ENCODE data around the gene SGCG. TPM values are rescaled to one million over a fixed set of nuclear protein-coding genes. Genes with fewer than 3 reads are reported as not detected.

Gene SGCG
- total RNA-seq, 4 donors from 2014 or later = 2.5 TPM; not detected in 3

DNA sequence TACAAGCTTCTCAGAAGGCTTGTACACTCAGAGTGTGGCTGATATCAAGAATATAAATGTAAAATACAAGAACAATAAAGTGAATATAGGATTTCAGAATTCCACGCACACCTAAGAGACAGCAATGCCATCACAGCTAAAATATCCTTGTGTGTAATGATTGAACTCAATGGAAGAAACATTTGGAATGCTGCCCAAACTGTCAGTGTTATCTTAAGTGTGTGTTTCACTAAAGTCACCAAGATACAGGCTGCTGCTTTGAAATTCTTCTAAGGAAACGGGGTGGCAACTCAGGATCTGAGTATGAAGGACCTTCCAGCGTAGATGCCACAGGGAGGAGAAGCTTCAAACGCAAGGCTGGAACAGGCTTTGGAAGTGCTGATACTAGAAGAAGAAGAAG is 86.8 kb downstream of the SGCG start:
- no peak for DNase-seq
- Histone ChIP-seq H3K27me3 (no peaks in the 10 kb centered on the region), H3K36me3 (no peaks in the 10 kb centered on the region), H3K4me1 (no peaks in the 10 kb centered on the region), H3K27ac (no peak overlapping the region), H3K9me3 (no peaks in the 10 kb centered on the region), H3K4me3 (no peak overlapping the region)
- TF ChIP-seq, protein P1, sequence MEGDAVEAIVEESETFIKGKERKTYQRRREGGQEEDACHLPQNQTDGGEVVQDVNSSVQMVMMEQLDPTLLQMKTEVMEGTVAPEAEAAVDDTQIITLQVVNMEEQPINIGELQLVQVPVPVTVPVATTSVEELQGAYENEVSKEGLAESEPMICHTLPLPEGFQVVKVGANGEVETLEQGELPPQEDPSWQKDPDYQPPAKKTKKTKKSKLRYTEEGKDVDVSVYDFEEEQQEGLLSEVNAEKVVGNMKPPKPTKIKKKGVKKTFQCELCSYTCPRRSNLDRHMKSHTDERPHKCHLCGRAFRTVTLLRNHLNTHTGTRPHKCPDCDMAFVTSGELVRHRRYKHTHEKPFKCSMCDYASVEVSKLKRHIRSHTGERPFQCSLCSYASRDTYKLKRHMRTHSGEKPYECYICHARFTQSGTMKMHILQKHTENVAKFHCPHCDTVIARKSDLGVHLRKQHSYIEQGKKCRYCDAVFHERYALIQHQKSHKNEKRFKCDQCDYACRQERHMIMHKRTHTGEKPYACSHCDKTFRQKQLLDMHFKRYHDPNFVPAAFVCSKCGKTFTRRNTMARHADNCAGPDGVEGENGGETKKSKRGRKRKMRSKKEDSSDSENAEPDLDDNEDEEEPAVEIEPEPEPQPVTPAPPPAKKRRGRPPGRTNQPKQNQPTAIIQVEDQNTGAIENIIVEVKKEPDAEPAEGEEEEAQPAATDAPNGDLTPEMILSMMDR (IDR thresholded peaks at IDR 0.05) = no peak
- no peak for TF ChIP-seq POLR2A (IDR thresholded peaks at IDR 0.05)

DNA sequence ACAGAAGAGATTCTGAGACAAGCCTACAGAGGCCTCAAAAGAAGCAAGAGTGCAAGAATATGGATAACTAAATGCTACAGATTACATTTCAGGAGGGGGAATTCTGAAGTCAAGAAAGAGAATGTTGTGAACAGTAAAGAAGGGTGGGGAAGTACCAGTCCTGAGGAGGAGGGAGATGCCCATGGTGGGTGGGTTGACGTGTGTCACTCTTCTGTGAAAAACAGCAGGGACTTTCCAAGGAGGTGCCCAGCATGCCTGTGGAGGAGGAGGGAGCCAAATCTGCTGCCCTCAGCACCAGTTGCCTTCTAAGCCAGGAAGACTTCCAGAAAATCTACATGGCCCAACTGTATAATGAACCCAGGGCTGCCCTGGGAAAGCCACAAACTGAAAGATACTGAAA is 87.7 kb downstream of the SGCG start:
- no peak for TF ChIP-seq POLR2A (IDR thresholded peaks at IDR 0.05)
- TF ChIP-seq, protein P1 (IDR thresholded peaks at IDR 0.05) = no peak
- no peaks in the 10 kb centered on the region for H3K4me1 ChIP-seq
- DNase-seq = no peak

DNA sequence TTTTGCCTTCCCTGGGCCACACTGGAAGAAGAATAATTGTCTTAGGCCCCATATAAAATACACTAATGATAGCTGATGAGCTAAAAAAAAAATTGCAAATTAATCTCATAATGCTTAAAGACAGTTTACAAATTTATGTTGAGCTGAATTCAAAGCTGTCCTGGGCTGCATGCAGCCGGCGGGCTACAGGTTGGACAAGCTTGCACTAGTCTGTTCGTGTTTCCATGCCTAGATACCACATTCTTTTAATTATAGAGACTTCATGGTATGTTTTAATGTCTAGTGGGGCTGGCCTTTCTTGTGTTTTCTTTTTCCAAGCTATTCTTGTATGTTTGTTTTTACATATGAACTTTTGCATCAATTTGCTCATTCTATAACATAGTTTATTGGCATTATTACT is 90.6 kb downstream of the SGCG start:
- Histone ChIP-seq H3K4me1 (no peaks in the 10 kb centered on the region), H3K4me3 (no peak overlapping the region), H3K36me3 (no peaks in the 10 kb centered on the region), H3K9me3 (no peaks in the 10 kb centered on the region), H3K27me3 (no peaks in the 10 kb centered on the region), H3K27ac (no peak overlapping the region)
- no peak for DNase-seq
- TF ChIP-seq, protein P1 (IDR thresholded peaks at IDR 0.05) = no peak
- no peak for TF ChIP-seq POLR2A (IDR thresholded peaks at IDR 0.05)

More for the DNA sequence above, 87.7 kb downstream of the SGCG start:
- Histone ChIP-seq H3K4me3 (no peak overlapping the region), H3K36me3 (no peaks in the 10 kb centered on the region), H3K27me3 (no peaks in the 10 kb centered on the region), H3K27ac (no peak overlapping the region), H3K9me3 (no peaks in the 10 kb centered on the region)

DNA sequence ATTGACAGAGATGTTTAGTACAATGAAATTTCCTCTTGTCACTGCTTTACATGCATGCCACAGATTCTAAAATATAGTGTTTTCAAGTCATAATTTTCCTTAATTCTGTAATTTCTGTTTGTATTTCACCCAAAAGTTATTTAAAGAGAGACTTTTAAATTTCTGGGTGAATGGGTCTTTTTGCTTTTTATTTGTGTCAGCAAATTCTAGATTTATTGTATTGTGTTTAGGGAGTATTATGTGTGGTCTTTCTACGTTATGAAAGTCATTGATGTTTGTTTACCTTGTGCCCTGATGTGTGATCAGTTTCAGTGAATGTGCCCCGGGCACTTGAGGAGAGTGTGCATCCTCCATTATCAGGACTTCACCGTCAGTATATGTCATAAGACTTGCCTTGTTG is 92.7 kb downstream of the SGCG start:
- no peak for TF ChIP-seq POLR2A (IDR thresholded peaks at IDR 0.05)
- TF ChIP-seq, protein P1 (IDR thresholded peaks at IDR 0.05) = no peak
- no peaks in the 10 kb centered on the region for H3K9me3 ChIP-seq
- H3K36me3 ChIP-seq = no peaks in the 10 kb centered on the region
- no peak for DNase-seq
- H3K4me3 ChIP-seq = no peak overlapping the region
- no peaks in the 10 kb centered on the region for H3K4me1 ChIP-seq
- H3K27ac ChIP-seq = no peak overlapping the region
- H3K27me3 ChIP-seq = no peaks in the 10 kb centered on the region

DNA sequence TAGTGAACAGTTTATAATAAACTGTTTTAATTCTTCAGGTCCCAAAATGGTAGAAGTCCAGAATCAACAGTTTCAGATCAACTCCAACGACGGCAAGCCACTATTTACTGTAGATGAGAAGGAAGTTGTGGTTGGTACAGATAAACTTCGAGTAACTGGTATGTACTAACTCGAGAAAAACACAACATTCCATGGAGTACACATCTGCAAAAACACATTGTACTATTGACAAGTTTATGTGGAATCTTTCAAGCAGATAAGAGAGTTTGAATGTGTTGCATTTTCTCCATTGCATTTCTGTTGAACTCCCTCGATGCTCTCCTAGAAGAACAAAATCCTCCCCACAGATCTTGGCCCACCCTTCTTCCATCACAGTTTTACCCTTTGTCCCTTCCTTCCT is 98.5 kb downstream of the SGCG start:
- TF ChIP-seq, protein P1 (IDR thresholded peaks at IDR 0.05) = no peak
- H3K9me3 ChIP-seq = no peaks in the 10 kb centered on the region

DNA sequence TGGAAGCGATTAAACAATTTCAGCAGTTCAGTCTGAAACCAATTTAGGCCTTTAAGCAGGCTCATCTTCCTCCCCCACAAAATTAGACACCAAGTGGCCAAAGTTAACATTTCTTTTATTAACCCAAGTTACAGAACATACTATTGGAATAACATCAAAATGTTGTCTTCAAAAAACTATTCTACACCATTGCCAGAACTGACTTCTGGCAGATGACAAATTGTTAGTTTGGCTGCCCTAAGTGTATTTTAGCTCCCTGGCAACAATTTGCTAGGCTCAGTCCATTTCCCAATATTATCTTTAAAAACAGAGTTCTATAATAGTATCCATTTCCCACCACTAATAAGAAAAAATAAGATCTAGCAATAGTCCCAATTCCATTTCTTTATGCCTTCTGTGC is 107.8 kb downstream of the SGCG start:
- Histone ChIP-seq H3K36me3 (no peaks in the 10 kb centered on the region), H3K4me3 (no peak overlapping the region), H3K9me3 (no peaks in the 10 kb centered on the region), H3K27me3 (no peaks in the 10 kb centered on the region), H3K4me1 (no peaks in the 10 kb centered on the region), H3K27ac (no peak overlapping the region)
- no peak for TF ChIP-seq POLR2A (IDR thresholded peaks at IDR 0.05)
- no peak for DNase-seq

More for the DNA sequence above, 98.5 kb downstream of the SGCG start:
- H3K27me3 ChIP-seq = no peaks in the 10 kb centered on the region
- H3K36me3 ChIP-seq = no peaks in the 10 kb centered on the region
- no peak overlapping the region for H3K27ac ChIP-seq
- no peaks in the 10 kb centered on the region for H3K4me1 ChIP-seq
- no peak for DNase-seq
- no peak overlapping the region for H3K4me3 ChIP-seq
